ENCODE measurements around the gene C13orf42.
A peak's percentile ranks its signal among the peaks of the same experiment; 100 is the strongest.
"Not testable (repeated sequence)": the region's sequence is repeated elsewhere in the genome, so short reads cannot be mapped to it uniquely, and the experiment has no call there.

Gene C13orf42

GRCh38 chr13:51111174-51111573 is at the start of gene C13orf42:
Gene C13orf42, minus strand, starts transcription at chr13:51111274. Its CDS starts 65 bp downstream, at chr13:51111209.
- DNase-seq = no peak

GRCh38 chr13:51158880-51159518 is 47.9 kb upstream of the C13orf42 start:
- DNase-seq = no peak

GRCh38 chr13:51158365-51158764 is 47.3 kb upstream of the C13orf42 start:
- no peak for DNase-seq

GRCh38 chr13:51156648-51157047 is 45.6 kb upstream of the C13orf42 start:
- no peak for DNase-seq

- no peak for DNase-seq
Measured at GRCh38 chr13:51155776-51156515, 44.9 kb upstream of the C13orf42 start.

- DNase-seq = no peak
Measured at GRCh38 chr13:51155161-51155560, 44.1 kb upstream of the C13orf42 start.

GRCh38 chr13:51154029-51154555 is 43.0 kb upstream of the C13orf42 start:
- DNase-seq = no peak

- no peak for DNase-seq
Measured at GRCh38 chr13:51153527-51153926, 42.5 kb upstream of the C13orf42 start.

- no peak for DNase-seq
Measured at GRCh38 chr13:51152701-51153100, 41.6 kb upstream of the C13orf42 start.

GRCh38 chr13:51151463-51151862 is 40.4 kb upstream of the C13orf42 start:
- no peak for DNase-seq

- DNase-seq = no peak
Measured at GRCh38 chr13:51148952-51149573, 38.0 kb upstream of the C13orf42 start.

GRCh38 chr13:51148223-51148951 is 37.3 kb upstream of the C13orf42 start:
- DNase-seq = no peak

GRCh38 chr13:51147732-51148131 is 36.7 kb upstream of the C13orf42 start:
- no peak for DNase-seq

- DNase-seq = no peak
Measured at GRCh38 chr13:51146667-51147066, 35.6 kb upstream of the C13orf42 start.

- no peak for DNase-seq
Measured at GRCh38 chr13:51137250-51137649, 26.2 kb upstream of the C13orf42 start.

- DNase-seq = no peak
Measured at GRCh38 chr13:51136276-51136980, 25.4 kb upstream of the C13orf42 start.

- DNase-seq = no peak
Measured at GRCh38 chr13:51134763-51135365, 23.8 kb upstream of the C13orf42 start.

GRCh38 chr13:51130348-51130747 is 19.3 kb upstream of the C13orf42 start:
- DNase-seq = no peak

- peak; percentile 41 for DNase-seq
Measured at GRCh38 chr13:51125495-51126226, 14.6 kb upstream of the C13orf42 start.

GRCh38 chr13:51122868-51123566 is 11.9 kb upstream of the C13orf42 start:
- DNase-seq = no peak

GRCh38 chr13:51120873-51121272 is 9.8 kb upstream of the C13orf42 start:
- not testable (repeated sequence) for DNase-seq
